GM19467 (cell line): ENCODE measurements around the gene RAD51B.

Experiments used
- ATAC-seq: cut with Tn5 transposase; IDR thresholded peaks from one replicate; pipeline ENCODE4 v1.9.1; 2021; ENCODE audit warnings: mild to moderate bottlenecking, moderate library complexity; ENCODE audit not compliant: unreplicated experiment

RAD51B gene

DNA sequence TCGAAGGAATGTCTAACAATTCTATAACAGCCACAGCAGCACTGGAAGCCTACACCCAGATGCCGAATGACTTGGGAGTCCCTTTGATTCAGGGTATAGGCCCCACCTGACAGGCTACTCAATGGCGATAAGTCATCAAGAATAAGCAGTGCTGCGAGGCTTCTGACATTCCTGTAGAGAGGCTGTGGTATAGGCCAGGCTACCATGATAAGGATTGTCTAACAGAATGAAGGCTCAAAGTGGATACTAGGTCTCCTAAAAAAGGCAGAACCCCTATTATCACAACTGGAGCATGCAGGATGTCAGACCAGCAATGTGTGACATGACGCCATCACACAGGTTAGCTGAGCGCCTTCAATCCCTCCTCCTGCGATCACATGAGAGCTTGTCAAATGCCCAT lies 920.1 kb downstream of the RAD51B start:
- ATAC-seq = no peak

DNA sequence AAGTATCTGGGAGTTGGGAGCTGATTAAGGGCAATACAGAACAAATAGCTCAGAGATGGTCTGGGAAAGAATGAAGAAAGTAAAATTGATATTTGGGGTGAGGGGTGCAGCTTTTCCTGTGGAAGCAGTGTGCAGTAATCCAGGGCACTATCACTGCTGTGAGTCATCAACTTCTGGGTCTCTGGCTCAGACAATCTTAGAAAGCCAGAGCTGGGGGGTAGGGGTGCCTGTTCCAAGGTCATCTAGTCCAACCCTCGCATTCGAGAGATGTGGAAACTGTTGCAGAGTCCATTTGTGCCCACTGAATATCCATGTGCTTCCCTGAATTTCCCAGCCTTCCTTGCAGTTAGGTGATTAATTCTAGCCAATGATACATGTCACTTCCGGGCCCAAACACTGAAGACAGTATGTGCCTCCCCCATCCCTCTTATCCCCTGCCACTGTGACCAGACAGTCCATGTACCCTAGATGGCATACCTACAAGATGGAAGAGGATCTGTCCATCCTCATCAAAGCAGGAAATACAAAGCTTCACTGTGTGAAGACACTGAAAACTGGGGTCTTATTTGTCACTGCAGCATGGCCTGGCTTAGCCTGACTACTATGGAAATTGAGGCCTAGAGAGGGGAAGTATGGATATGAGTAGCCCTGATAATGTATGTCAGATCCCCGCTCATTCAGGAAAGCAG lies 921.4 kb downstream of the RAD51B start:
- no peak for ATAC-seq

DNA sequence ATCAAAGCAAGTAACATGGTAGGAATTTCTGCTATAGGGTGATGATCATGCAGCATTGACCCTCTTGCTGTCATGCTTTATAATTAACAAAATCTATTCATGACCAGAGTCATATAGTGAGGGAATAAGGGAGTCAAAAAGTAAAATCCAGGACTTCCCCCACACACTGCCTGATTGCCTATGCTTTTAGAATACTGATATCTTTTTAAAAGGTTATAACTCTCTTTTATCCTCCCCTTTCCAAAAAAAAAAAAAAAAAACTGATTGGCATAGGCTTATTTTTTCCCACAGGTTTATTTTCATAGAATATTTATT lies 921.9 kb downstream of the RAD51B start:
- ATAC-seq = no peak

DNA sequence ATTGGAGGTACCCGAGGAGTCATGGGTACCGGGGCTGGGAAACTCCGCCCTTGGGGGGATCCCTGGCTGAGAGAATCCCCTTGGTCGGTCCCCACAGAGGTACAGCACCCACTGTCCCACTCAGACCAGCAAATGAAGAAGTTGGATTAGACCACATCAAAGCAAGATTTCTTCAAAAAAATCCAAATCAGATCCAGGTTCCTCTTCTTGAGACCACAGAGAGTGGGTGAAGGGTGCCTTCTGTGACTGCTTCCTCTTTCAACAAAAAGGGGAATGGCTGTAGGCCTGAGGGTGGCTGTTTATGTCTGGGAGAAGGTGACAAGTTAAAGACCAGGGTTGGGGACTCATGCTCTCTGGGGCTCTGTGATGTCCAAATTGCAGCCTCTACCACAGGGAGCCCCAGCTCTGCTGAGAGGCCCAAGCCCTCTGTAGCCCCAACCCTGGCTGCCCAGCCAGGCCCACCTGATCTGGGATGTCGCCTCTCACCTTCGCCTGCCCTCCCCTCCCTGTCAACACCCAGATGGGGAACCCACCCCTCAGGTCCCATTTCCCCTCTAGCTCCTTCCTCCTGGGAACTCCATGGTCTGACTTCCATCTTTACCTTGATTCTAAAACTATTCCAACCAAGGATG lies 922.4 kb downstream of the RAD51B start:
- peak; percentile 45 for ATAC-seq

DNA sequence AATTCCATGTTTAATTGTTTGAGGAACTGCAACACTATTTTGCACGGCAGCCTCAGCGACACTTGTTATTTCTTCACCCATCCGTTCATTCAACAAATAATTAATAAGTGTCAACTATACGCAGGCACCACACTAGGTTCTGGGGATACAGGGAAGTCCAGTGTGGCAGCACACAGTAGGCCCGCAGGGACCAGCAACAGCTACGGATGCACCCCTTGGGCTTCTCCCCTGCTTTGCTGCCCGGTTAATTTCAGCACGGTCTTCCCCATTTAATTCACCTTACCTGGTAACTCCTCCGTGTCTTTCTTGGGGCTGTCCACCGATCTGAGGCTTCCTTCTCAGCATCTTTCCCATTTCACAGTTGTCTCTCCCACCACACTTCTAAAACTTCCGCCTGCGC lies 925.0 kb downstream of the RAD51B start:
- no peak for ATAC-seq

DNA sequence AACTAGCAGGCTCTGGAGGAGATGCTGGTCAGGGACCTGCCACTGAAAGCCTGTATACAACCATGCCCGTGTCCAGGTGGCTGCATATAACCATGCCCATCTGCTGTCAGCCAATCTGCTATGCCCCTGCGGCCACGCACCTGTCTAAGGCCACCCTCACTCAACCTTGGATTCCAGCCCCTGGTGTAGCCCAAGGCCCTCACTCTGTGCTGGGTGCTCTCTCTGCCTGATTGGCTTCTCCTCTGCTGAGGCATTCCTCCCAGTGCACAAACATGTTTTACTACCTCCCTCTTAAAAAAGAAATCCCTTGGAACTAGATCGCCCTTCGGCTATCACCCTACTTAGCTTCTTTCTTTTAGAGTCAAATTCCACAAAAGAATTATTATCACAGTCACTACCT lies 927.8 kb downstream of the RAD51B start:
- ATAC-seq = no peak

DNA sequence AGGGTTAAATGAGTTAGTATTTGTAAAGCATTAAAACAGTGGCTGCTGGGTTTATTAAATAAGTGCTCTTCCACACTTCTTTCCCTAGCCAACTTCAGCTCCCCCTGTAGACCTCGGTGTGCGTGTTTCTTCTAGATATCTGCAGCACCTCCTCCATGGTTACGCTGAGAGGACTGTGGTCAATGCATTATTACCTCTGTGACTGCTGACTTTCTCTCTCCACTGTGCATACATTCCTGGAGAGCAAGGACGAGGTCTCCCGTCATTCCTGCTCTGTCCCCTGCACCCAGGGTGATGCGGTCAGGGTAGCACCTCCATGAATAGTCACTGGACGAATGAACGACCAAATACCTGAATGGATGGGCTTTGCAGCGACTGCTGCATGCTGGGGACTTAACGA lies 928.7 kb downstream of the RAD51B start:
- ATAC-seq = no peak

DNA sequence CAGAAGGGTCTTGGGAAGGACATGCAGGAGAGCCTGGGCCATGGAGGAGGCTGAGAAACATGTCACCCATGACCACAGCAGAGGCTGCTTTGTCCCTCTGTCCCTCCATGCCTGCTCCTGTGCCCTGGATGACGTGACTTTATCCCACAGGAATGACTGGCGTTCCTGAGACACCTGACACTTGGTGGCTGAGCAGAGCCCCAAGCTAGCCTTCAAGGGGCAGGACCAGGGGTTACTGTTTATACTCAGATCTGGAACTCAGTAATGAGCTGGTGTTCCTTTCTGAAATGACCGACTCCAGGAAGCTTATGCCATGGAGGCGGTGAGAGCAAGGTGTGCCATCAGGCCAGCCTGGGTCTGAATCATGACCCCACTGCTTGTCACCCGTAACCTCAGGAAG lies 929.1 kb downstream of the RAD51B start:
- no peak for ATAC-seq

DNA sequence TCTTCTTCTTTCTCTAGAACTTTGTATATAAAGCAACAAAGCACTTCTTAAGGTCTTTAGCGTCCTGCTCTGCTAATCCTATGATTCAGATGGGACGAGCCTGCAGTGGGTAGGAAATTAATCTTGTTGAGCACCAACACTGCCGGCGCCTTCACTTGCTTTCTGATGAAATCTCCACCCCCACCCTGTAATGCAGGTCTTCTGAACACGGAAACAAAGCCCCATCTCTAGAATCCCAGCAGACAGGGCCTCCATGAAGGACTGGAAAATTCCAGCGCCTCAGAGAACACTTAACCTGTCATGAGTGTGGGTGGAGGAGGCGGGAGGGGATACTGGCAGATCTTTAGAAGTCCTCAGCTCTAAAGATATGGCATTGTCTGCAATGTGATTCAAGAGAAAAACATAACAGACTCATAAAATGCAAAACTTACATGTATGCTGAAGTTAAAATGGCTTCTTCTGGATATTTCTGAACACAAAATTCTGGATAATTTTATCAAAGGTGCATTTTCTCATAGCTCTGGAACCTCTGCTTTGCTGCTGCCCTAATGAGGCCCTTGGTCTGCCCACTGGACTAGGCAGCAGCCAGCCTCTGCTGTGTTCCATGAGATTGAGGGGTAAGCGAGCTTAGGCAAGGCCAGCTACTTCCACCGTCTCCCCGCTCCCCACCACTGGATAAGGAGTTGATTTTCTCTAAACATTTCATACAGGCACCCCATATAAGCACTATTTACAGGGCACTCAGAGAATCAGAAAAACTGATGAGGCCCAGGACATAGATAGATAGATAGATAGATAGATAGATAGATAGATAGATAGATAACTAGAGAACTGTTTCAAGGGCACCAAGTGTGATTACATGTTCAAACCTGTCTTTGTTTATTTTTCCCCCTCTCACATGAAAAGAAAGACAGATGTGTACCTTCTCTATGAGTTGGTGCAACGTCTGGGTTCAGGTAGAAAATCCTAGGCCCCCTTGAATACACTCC lies 930.2 kb downstream of the RAD51B start:
- ATAC-seq = no peak

DNA sequence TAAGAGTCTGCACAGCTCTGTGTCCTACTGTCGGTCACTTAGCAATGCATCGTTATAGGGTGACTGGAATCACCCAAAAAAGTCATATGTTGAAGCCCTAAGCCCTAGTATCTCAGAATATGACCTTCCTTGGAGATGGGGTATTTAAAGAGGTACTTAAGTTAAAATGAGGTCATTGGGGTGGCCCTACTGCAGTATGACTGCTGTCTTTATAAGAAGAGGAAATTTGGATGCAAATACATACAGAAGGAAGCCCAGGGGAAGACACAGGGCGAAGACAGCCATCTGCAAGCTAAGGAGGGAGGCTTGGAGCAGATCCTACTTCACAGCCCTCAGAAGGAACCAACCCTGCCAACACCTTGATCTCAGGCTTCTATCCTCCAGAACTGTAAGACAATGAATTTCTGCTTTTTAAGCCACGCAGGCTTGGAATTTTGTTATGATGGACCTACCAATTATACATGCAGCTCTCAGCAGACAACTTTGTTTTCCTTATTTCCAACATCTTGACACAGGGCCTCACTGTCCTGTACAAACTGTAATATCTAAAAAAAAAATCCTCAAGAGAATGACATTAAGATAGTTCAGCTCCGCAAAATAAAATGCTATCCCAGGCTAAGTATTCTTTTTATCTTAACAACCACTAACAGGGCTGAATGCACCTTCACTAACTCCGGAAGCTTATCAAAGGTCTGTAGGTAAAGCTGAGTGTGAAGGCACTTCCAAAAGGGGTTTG lies 932.9 kb downstream of the RAD51B start:
- no peak for ATAC-seq

DNA sequence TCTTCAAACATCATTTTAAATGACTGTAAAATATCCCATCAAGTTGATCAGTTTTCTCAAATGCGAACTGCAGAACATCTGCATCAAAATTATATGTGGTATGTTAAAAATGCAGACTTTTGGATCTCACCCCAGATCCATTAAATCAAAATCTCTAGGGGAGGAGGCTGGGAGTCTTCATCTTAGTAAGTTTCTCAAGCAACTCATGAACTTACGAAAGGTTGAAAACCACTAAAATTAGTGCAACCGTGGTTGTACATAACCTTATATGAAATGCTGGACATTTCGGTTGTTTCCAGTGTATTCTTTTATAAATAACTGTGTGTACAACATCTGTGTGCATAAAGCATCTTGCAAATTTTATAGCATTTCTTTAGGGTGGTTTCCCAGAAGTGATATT lies 934.1 kb downstream of the RAD51B start:
- ATAC-seq = no peak

DNA sequence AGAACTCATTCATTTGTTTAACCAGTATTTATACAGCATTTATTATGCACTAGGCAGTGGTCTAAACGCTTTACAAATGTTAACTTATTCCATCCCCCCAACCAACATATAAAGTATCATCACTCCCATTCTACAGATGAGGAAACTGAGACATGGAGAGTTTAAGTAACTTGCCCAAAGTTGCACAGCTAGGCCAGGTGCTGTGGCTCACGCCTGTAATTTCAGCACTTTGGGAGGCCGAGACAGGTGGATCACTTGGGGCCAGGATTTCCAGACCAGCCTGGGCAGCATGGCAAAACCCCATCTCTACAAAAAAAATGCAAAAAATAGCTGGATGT lies 935.4 kb downstream of the RAD51B start:
- no peak for ATAC-seq

DNA sequence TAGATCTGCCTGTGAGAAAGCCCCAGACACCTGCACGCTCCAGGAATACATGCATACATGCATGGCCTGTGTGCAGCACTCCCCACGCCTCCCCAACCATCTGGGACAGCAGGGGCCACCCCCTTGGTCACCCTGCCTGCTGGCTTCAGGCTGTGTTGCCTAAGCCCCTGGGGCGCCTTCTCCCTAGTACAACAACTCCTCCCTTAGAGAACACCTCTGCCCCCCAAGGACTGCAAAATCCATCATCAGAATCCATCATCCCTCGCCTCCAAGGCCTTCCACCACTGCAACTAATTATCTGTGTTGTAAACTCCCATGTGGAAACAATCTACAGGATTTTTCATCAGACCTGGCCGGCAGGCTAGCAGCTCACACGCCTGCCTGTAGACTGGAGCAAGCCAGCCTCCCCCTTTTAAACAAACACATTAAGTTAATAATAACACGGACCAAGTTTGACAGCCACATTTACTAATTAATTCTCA lies 936.5 kb downstream of the RAD51B start:
- ATAC-seq = no peak

DNA sequence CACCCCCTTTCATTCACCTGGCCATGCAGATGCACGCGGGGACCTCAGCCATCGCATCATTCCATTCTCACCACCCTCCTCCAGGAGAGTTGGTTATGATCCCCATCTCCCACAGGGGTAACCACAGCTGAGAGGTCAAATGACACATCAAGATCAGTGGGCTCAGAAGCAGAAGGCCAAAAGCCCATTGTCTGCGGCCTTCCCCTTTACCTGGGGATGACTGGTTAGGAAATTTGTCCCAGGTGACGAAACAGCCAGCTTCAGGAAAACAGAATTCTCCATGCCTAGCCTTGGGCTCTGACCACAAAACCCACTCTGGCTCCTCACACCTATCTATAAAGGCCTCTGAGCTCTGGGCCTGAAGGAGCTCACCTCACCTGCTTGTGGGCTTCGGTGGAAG lies 937.2 kb downstream of the RAD51B start:
- no peak for ATAC-seq

DNA sequence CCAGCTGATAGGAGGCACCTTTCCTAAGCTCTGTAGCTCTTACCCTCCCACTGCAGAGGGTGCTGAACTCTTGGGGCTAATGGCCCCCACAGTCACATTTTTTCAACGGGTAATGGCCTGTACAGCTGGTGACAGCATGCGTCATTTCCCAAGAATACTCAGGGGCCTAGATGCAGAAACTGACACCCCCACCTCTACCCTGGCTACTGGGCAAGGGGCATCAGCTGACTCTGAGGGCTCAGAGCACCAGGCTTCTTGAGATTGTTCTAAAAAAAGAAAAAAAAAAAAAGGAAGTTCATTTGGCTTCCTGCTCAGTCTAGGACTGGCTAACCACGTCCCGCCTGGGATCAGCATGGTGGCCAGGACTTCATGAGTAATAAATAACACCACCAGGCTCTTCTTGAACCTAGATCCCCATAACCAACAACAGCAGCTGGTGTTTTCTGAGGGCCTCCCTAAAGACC lies 938.1 kb downstream of the RAD51B start:
- ATAC-seq = no peak

DNA sequence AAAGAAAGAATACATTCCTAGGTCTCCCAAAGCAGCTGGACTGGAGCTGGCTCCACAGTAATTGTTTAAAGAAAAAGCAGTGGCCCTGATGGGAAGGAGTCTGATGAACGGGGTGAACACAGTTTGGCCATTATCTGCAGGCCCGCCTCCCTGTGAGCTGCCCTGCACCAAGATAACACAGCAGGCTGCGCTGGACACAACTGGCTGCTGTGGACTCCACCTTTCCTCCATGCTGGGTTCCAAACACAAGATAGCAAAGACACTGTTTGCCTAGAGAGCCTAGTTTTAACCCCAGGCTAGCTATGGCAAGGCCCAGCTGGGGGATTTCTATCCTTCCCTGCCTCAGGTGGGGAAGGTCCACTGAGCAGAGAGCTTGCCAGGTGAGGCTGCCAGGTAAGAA lies 938.7 kb downstream of the RAD51B start:
- ATAC-seq = no peak

DNA sequence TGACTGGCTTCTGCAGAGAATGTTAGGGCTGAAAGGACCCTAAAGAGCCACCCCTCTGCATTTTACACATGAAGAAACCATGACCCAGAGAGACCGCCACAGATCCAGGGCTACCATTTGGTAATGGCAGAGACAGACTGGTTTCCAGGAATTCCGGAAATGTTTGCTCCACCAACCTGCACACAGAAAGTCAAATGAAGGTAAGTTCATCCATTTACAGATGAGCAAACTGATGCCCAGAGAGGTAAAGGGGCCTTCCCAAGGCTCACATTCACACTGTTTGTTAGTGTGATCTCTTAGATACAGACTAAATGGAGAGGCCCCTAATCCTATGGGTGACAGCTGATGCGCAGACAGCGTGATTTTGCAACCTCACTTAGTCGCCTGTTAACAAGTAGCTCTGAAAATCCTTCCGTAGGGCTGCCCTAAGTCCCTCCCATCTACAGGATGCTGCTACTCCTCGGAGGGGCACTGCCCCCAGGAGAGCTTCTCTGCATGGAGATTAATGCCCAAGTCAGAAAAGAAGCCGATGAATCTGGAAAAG lies 939.5 kb downstream of the RAD51B start:
- no peak for ATAC-seq

DNA sequence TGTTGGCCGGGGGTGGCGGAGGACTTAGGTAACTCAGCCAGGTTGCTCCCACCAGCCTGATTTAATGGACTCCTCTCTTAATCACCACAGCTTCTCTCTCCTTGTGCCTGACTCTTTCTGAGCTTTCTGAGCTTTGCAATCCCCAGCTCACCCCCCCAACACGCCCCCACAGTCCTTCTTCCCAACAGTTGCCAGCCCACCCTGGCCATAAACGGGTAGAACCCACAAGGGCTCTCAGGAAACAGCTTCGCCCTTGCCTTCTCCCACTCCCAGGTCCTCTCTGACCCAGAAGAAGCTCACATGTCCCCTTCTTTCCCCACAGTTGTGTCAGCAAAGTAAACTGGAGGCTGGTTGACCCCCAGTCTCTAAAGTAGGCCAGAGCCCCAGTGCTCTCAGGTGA lies 940.4 kb downstream of the RAD51B start:
- no peak for ATAC-seq

DNA sequence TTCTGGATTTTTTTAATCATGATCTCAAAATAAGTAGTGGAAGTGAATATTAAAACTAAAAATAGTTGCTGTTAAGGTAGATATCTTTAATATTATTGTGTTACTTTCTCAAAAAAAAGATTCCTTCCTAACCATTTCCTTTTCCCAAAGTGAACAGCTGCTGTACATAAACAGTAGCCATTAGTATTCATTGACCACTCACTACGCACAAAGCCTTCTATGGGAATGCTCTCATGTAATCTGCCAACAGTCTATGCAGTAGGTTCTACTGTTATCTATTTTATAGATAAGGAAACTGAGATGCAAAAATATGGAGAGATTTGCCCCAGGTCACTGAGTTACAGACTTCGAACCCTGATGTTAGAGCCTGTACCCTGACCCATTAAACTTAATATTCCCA lies 941.2 kb downstream of the RAD51B start:
- ATAC-seq = no peak

DNA sequence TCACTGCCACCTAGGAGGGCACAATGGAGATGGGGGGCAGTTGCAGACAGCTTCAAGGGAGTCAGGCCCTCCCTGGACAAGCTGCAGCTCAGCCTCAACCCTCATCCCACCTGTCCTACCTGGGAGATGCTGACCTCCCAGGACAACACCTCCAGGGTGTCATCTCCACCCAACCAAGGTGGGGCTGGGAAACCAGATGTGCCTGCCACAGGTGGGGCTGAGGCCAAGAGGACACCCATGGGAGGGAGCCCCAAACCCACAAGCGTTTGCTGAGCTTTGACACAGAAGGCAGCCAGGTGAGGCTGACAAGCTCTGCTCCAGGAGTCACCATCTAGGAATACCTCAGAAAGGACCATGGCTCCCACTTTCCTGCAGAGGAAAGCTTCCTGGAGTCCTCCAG lies 941.8 kb downstream of the RAD51B start:
- no peak for ATAC-seq
